Testis (tissue), 2 donors: Measurements from ENCODE around the gene SLC26A11.

Experiments used
- CTCF ChIP-seq, 3 experiments: fragments of 450-650 bp in 2 of 3; fragments of 200-600 bp in 1 of 3; sonication (generic) in 1 of 3; IDR thresholded peaks; one replicate each; pipeline ENCODE4 v1.5.1; 2016 to 2019; ENCODE audit warnings: antibody characterized with exemption in 3 of 3, mild to moderate bottlenecking in 2 of 3, moderate library complexity in 1 of 3
- POLR2A ChIP-seq: fragments of 450-650 bp; IDR thresholded peaks from one replicate; pipeline ENCODE4 v1.6.1; 2017; ENCODE audit warnings: antibody characterized with exemption, mild to moderate bottlenecking, moderate library complexity

DNA sequence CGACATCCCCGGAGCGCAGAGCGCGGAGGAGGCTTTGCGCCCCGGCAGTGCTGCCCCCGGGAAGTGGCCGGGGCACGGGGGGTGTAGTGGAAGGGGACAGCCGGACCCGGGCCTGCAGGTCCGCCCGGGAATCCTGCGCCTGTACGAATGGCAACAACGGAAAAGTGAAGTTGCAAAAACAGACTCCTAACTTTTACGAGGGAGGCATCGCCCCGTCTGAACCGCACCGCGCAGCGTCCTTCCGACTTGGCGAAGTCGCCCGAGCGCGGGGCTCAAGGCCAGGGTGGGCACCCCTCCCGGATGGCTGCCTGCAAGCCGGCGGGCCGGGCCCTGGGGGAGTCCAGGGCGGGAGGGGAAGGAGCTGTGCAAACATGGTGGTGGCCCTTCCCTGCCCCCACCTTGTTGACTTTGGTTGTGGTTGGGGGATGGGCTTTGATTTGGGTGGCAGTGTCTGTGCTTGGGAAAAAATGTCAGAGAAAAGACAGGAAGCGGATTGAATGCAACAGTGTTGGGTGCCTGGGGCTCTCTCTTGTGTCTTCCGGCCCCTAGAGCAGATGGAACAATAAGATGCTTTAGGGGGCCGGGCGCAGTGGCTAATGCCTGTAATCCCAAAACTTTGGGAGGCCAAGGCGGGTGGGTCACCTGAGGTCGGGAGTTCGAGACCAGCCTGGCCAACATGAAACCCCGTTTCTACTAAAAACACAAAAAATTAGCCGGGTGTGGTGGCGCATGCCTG lies 41.1 kb downstream of the SLC26A11 start:
- no peak for TF ChIP-seq CTCF (IDR thresholded peaks at IDR 0.05)
- TF ChIP-seq POLR2A = no peak
